ENCODE results near the gene STK40.

STK40 gene

GRCh38 chr1:36397083-36397377 lies 11.3 kb upstream of the STK40 start:
- Mint-ChIP-seq H3K4me1 (peaks cover 45% of the 10 kb centered on the region), H3K27me3 (ENCODE audit: low read depth, poor library complexity) (peaks cover 4% of the 10 kb centered on the region), H3K36me3 (ENCODE audit: low read depth) (peaks cover 8% of the 10 kb centered on the region), H3K4me3 (peak overlapping the region; percentile 93), H3K9me3 (no peaks in the 10 kb centered on the region), H3K27ac (peak overlapping the region; percentile 93)
- DNase-seq = no peak
- TF ChIP-seq CTCF (IDR thresholded peaks at IDR 0.05) = no peak

- H3K27ac Mint-ChIP-seq = peak overlapping the region; percentile 78
- H3K27me3 Mint-ChIP-seq (ENCODE audit: low read depth, poor library complexity) = peaks cover 4% of the 10 kb centered on the region
- no peak for DNase-seq
- H3K4me3 Mint-ChIP-seq = peak overlapping the region; percentile 93
- no peak for TF ChIP-seq CTCF (IDR thresholded peaks at IDR 0.05)
- H3K36me3 Mint-ChIP-seq (ENCODE audit: low read depth) = peaks cover 10% of the 10 kb centered on the region
- no peaks in the 10 kb centered on the region for H3K9me3 Mint-ChIP-seq
- H3K4me1 Mint-ChIP-seq = peaks cover 43% of the 10 kb centered on the region
These were observed 10.6 kb upstream of the STK40 start for GRCh38 chr1:36396359-36396758.

GRCh38 chr1:36393686-36394085 lies 8.0 kb upstream of the STK40 start:
- Mint-ChIP-seq H3K9me3 (no peaks in the 10 kb centered on the region), H3K4me3 (no peak overlapping the region), H3K36me3 (ENCODE audit: low read depth) (peaks cover 14% of the 10 kb centered on the region), H3K27me3 (ENCODE audit: low read depth, poor library complexity) (peaks cover 4% of the 10 kb centered on the region), H3K27ac (no peak overlapping the region), H3K4me1 (peaks cover 31% of the 10 kb centered on the region)
- no peak for DNase-seq
- no peak for TF ChIP-seq CTCF (IDR thresholded peaks at IDR 0.05)

- no peaks in the 10 kb centered on the region for H3K27me3 Mint-ChIP-seq (ENCODE audit: low read depth, poor library complexity)
- no peak overlapping the region for H3K4me3 Mint-ChIP-seq
- peaks cover 14% of the 10 kb centered on the region for H3K36me3 Mint-ChIP-seq (ENCODE audit: low read depth)
- no peak for TF ChIP-seq CTCF (IDR thresholded peaks at IDR 0.05)
- H3K27ac Mint-ChIP-seq = no peak overlapping the region
- no peak for DNase-seq
- H3K9me3 Mint-ChIP-seq = no peaks in the 10 kb centered on the region
- peaks cover 27% of the 10 kb centered on the region for H3K4me1 Mint-ChIP-seq
These were observed 7.1 kb upstream of the STK40 start for GRCh38 chr1:36392836-36393235.

GRCh38 chr1:36391271-36391670 lies 5.5 kb upstream of the STK40 start:
- no peak overlapping the region for H3K4me3 Mint-ChIP-seq
- H3K36me3 Mint-ChIP-seq (ENCODE audit: low read depth) = peaks cover 14% of the 10 kb centered on the region
- no peaks in the 10 kb centered on the region for H3K27me3 Mint-ChIP-seq (ENCODE audit: low read depth, poor library complexity)
- TF ChIP-seq CTCF (IDR thresholded peaks at IDR 0.05) = no peak
- H3K27ac Mint-ChIP-seq = no peak overlapping the region
- no peaks in the 10 kb centered on the region for H3K9me3 Mint-ChIP-seq
- no peak for DNase-seq
- H3K4me1 Mint-ChIP-seq = peaks cover 29% of the 10 kb centered on the region

- Mint-ChIP-seq H3K36me3 (ENCODE audit: low read depth) (peaks cover 14% of the 10 kb centered on the region), H3K4me3 (no peak overlapping the region), H3K27ac (no peak overlapping the region), H3K9me3 (no peaks in the 10 kb centered on the region), H3K4me1 (peaks cover 30% of the 10 kb centered on the region), H3K27me3 (ENCODE audit: low read depth, poor library complexity) (no peaks in the 10 kb centered on the region)
- no peak for DNase-seq
- no peak for TF ChIP-seq CTCF (IDR thresholded peaks at IDR 0.05)
These were observed 4.7 kb upstream of the STK40 start for GRCh38 chr1:36390411-36390810.

Data from nephron progenitor cell (in vitro differentiated cells).